ENCODE results near the gene LYPLA2.

- TF ChIP-seq, protein P1, sequence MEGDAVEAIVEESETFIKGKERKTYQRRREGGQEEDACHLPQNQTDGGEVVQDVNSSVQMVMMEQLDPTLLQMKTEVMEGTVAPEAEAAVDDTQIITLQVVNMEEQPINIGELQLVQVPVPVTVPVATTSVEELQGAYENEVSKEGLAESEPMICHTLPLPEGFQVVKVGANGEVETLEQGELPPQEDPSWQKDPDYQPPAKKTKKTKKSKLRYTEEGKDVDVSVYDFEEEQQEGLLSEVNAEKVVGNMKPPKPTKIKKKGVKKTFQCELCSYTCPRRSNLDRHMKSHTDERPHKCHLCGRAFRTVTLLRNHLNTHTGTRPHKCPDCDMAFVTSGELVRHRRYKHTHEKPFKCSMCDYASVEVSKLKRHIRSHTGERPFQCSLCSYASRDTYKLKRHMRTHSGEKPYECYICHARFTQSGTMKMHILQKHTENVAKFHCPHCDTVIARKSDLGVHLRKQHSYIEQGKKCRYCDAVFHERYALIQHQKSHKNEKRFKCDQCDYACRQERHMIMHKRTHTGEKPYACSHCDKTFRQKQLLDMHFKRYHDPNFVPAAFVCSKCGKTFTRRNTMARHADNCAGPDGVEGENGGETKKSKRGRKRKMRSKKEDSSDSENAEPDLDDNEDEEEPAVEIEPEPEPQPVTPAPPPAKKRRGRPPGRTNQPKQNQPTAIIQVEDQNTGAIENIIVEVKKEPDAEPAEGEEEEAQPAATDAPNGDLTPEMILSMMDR (IDR thresholded peaks at IDR 0.05) = no peak
- TF ChIP-seq EZH2 (IDR thresholded peaks at IDR 0.05; ENCODE audit: borderline replicate concordance, insufficient read depth, low read depth, low read length, poor library complexity, severe bottlenecking) = no peak
Measured at GRCh38 chr1:23759277-23759676, 31.7 kb upstream of the LYPLA2 start.
